Epithelial cell of esophagus (primary cell): ENCODE results near the gene ROPN1B.

ENCODE experiments used
- DNase-seq: peaks from one replicate; pipeline ENCODE4 v3.0.0; 2010; ENCODE audit warnings: low read depth
- H3K4me3 ChIP-seq: 2 replicates; pipeline ENCODE4 v1.5.1; 2011; ENCODE audit warnings: mild to moderate bottlenecking, low read length, control low read depth
- CTCF ChIP-seq: IDR thresholded peaks from 2 replicates; pipeline ENCODE4 v1.5.1; 2011; ENCODE audit warnings: low read depth, mild to moderate bottlenecking, low read length, control low read depth, inconsistent platforms; ENCODE audit not compliant: insufficient read depth; ENCODE audit errors: missing control alignments

The ROPN1B gene

GRCh38 chr3:126029241-126029640, 60.3 kb downstream of the ROPN1B start:
- TF ChIP-seq CTCF = no peak
- DNase-seq = no peak
- no peak overlapping the region for H3K4me3 ChIP-seq

GRCh38 chr3:126030455-126030854, 61.5 kb downstream of the ROPN1B start:
- H3K4me3 ChIP-seq = no peak overlapping the region
- DNase-seq = no peak
- TF ChIP-seq CTCF = no peak

- H3K4me3 ChIP-seq = no peak overlapping the region
- TF ChIP-seq CTCF = no peak
- no peak for DNase-seq
Measured at GRCh38 chr3:126031981-126032471, 63.0 kb downstream of the ROPN1B start.
